HG02571 (cell line): Measurements from ENCODE around the gene UBAC2.

ENCODE experiments used
- ATAC-seq: cut with Tn5 transposase; IDR thresholded peaks from one replicate; pipeline ENCODE4 v1.9.1; 2021; ENCODE audit warnings: mild to moderate bottlenecking, moderate library complexity; ENCODE audit not compliant: unreplicated experiment

UBAC2 gene

DNA sequence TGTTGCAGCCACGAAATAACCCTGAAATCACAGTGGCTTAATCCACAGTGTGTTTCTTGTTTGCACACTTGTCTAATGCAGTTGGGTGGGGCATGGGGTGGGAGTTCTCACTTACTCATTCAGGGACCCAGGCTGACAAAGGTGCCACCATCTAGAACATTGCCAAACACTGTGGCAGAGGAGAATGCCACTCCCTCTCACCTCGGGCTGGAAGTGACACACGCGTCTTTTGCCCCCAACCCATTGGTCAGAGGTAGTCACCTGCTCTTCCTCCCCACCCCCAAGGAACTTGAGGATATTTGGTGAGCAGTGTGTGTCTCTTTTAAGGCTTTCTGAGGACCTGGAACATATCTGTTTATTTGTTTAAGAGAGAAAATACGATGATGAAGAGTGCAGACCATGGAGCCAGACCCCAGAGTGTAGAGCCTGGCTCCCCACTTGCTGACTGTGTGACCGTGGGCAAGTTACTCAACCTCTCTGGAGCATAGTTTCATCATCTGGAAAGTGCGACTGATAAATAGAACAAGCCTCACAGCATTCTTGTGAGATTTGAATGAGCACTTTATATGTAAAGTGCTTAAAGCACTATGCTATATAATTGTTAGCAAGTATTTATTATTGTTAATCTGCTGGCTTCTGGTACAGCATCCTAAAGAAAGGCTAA is 89.2 kb downstream of the UBAC2 start:
- no peak for ATAC-seq

- no peak for ATAC-seq
These were observed 90.2 kb downstream of the UBAC2 start for GRCh38 chr13:99290894-99291293.

DNA sequence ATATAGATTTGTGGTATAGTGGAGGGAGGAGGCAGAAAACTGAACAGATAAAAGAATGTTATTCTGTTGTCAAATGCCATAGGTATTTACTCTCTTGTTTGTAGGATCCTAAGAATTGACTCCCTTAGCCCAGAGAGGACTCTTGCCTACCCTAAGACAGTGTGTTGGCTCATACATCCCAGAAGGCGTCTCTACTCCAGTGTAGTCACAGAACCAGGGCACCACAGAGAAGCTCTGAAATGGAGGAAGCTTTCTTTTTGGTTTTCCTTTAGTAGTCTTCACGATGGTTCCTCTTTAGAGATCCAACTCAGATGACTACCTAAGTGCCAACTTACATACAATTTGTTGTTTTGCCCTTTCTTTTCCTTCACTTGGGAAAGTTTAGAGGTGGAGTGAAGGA is 92.5 kb downstream of the UBAC2 start:
- ATAC-seq: no peak

- ATAC-seq: no peak
These were observed 93.5 kb downstream of the UBAC2 start for GRCh38 chr13:99294198-99294597.

DNA sequence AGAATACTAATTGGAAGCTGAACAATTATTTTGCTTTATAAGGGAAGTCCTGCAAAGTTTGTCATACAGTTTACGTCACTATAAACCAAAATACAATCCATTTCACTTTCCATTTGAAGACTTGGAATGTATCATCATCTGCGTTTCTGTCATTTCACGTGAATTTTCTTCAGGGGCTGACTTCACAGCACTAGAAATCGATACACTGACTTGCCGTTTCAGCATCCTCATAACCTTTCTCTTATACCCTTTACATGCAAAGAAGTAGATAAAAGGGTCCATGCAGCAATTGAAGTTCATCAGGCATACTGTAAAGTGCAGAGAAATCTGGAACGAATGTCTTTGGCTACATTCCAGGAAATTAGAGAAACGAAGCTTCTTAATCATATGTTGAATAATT is 94.3 kb downstream of the UBAC2 start:
- no peak for ATAC-seq

DNA sequence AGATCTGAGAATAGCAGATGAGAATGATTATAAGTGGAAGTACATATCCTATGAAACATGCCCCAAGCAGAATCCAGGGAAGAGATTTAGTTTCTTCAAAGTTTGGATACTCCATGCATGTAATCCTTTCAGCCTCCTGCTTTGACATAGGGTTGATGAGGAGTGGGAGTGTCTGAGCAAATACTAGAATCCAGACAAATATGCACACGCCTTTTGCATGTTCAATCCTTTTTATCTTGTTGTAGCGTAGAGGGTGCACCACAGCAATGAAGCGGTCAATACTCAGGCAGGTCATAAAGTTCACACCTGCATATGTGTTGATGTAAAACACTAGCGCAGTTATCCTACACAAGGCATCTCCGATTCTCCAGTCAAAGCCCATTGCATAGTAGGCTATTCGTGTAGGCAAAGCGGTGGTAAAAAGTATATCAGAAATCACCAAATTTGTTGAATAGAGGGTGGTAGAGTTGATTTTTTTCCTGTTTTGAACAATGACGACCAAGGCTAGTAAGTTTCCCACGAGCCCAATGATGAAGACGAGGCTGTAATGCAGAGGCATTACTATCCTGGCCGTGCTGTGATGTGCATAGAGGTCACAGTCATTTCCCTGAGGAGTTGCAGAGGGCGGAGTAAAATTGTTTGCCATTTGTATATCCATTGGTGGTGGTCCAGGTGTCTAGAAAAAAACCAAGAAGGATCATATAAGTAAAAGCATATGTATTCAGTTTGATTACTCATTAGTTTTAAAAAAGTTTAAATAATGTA is 95.0 kb downstream of the UBAC2 start:
- ATAC-seq: no peak

- no peak for ATAC-seq
These were observed 95.7 kb downstream of the UBAC2 start for GRCh38 chr13:99296398-99296797.

DNA sequence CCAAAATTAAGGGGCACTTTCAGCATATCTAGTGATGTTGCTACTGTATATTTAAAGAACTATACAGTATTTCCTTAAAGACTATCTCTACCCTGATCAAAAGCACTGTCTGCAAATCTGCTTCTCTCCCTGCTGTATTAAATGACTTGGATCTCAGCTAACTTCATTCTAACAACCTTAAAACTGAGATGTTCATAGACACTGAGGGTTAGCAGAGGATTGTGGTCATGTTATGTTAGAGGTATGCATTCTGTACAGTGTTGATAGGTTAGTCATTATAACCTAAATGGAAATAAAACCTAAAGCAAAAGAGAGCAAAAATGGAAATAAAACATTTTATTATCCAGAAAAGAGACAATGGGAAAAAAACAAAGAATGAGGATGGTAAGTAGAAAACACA is 96.7 kb downstream of the UBAC2 start:
- ATAC-seq: no peak

DNA sequence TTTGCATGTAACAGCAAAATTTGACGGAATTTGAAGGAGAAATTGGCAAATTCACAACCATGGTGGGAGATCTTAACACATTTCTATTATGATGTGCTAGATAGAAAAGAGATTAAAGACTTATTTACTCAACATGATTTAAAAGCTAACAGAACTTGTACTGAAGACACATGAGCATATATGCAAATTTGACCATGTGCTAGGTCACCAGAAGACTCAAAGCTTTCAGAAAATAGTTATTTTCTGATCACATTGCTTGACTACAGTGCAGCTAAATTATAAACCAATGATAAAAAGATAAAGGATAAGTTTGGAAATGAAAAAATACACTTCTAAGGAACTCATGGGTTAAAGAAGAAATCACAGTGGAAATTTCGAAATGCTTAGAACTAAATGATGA is 97.4 kb downstream of the UBAC2 start:
- ATAC-seq: no peak

DNA sequence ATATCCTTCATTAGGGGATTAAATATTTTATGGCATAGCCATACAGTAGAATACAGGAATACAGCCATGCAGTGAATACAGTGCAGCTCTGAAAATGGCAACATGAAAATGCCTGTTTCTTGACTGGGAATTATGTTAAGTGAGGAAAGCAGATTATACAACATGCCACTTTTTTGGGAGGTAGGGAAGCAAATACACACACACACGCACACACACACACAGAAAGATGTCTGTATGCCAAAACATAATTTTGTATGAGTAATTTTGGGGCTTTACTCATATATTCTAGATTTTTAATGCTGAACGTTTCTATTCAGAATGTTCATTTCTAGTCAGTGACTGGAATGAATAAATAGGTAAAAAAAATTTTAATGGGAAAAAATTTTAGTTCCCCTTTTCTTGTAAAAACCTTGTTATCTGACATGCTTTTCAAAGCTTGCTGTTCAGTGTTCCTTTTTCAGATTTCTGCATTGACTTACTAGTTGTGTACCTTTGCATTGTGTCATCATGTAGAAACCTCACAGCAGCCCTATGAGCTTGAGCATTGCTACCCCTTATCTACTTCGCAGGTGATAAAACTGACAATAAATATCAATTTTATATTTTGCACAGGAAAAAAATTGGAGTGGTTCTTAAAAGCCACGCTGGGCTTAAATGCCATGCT is 98.7 kb downstream of the UBAC2 start:
- no peak for ATAC-seq

- no peak for ATAC-seq
These were observed 99.3 kb downstream of the UBAC2 start for GRCh38 chr13:99299920-99300341.

DNA sequence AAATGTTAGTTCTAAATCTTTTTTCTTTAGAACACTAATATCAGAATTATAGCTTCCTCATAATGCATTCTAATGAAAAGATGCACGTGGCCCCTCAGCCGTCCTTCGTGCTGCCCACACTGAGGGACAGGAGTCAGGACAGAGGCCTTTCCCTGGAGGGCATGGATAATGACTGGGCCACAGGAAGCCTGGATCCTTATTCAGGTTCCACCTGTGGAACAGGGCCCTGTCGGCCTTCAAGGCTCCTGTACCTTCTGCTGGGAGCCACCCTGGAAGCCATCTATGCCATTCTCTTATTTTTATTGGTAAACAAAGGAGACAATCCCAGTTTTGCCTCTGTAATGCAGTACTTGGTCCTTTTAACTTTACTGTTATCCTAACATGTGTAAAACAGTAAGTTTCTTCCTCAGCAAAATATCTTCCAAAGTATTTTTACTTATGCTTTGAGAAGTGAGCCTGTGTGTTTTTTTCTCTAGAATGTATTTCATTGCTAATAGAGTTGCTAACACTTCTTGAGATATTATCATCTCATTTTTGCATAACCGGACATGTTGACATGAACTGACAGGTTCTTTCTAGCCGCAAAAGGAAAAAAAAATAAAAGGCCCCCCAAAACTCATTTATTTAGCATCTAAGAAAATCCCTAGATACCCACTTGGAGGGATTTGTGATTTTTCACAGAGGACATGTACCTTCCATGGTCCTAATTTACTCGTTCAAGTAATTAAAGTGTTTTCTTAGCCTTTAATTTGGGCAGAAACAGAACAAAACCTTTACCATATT is 100.6 kb downstream of the UBAC2 start:
- no peak for ATAC-seq

- no peak for ATAC-seq
These were observed 101.4 kb downstream of the UBAC2 start for GRCh38 chr13:99301913-99302636.

GRCh38 chr13:99302637-99303505 is 102.2 kb downstream of the UBAC2 start:
- ATAC-seq: no peak

DNA sequence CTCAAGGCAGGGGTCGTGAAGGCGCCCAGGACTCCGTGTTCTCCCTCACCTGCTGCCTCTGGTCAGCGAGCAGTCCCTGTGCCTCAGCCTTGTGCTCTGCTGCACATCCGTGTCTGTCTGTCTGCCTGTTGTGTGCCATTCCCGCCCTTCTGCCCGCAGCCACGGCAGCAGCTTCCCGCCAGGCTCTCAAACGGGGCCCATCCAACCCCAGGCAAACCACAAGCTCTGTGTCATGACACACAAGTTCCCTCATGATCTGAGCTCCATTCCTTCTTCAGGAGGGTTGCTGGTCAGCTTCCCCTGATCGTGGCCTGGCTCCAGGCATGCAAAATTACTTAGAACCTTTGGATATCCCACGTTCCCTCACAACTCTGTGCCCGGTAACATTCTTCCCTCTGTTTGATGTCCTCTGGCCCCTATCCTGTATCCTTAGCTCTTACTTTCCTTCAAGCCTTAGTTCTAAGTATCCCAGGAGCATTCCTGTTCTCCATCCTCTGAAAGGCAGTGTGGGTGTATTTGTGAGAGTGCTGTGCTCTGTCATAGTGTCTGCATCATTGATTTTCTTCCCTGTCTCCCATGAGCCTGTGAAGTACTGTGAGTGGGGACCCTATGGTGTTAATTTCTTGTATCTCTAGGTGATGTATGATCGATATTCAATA is 103.3 kb downstream of the UBAC2 start:
- no peak for ATAC-seq

- ATAC-seq: no peak
These were observed 103.9 kb downstream of the UBAC2 start for GRCh38 chr13:99304541-99304940.

- no peak for ATAC-seq
These were observed 104.5 kb downstream of the UBAC2 start for GRCh38 chr13:99305158-99305557.

DNA sequence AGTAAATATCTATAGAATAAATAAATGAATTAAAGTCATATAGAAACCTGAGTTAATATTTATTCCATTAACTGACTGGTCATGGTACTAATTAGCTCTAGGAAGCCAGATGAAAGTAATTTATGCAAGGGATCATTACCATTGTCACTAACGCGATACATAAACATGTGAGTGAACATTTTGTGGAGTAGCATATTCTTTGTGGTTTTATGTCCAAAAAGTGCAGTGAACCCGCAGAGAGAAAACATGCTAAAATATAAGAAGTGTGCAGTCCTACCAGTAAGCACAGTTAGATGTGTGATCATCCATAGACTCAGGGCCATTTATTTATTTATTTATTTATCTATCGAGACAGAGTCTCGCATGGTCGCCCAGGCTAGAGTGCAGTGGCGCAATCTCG is 104.9 kb downstream of the UBAC2 start:
- ATAC-seq: no peak

- peak; percentile 59 for ATAC-seq
These were observed 106.6 kb downstream of the UBAC2 start, which contains the start of gene GPR183 for GRCh38 chr13:99307247-99307646. TSS of gene GPR183 (minus strand) at chr13:99307399. CDS start at chr13:99296145, 11,254 bp downstream.
